Stimulated activated CD4-positive, alpha-beta T cell treated with anti-CD3 and anti-CD28 coated beads, Interleukin-2, amount 100 ng/mL, for 48 hours (primary cell): Measurements from ENCODE around the gene FCRL1.

Source experiments
- DNase-seq, 2 donors: peaks; one replicate each; pipeline ENCODE4 v3.0.0-alpha.2; 2020

Gene FCRL1, protein sequence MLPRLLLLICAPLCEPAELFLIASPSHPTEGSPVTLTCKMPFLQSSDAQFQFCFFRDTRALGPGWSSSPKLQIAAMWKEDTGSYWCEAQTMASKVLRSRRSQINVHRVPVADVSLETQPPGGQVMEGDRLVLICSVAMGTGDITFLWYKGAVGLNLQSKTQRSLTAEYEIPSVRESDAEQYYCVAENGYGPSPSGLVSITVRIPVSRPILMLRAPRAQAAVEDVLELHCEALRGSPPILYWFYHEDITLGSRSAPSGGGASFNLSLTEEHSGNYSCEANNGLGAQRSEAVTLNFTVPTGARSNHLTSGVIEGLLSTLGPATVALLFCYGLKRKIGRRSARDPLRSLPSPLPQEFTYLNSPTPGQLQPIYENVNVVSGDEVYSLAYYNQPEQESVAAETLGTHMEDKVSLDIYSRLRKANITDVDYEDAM

GRCh38 chr1:157819896-157820295 lies at the start of gene FCRL1:
TSS of gene FCRL1 (minus strand) at chr1:157820120. CDS start at chr1:157820037, 83 bp downstream.
- DNase-seq, result no peak

- DNase-seq, result no peak
These were observed 48.7 kb upstream of the FCRL1 start for GRCh38 chr1:157868654-157869053.

DNA sequence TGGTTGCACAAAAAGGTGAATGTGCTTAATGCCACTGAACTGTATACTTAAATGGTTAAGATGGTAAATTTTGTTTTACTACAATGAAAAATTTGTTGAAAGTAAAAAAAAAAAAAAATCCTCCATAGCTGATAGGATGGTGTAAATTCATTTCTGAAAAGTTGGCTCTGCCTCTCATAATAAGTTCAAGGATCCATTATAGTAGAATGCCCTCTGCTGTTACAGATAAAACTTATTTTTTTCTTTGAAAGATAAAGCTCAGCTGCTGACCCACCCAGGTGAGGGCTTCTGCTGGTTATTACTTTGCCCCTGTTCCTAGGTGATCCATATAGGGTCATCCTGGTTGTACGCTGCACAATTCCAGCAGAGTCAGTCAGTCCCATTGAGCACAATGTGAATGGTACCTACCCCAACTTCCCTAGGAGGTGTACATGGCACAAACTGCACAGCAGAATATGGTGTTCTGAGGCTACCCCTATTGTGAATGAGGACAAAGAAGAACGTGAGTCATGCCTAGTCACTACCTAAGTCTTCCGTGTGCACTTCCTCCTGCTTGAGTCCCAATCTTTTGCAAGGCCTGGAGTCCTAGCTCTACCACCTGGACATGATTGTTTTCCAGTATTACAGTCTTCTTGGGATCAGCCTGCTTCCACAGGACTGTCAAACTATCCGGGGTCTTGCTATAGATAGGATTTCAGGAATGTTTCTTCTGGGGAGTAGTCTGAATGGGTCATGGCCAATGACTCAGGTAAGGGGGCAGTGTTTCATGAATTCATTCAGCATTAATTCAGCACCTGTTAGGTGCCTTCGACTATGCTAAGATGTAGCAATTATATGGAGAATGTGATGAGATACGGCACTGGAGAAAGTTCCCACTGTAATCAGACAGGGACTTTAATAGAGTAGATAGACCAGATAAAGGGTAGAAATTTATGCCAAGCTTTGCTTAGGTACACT lies 42.5 kb upstream of the FCRL1 start:
- DNase-seq, result no peak

DNA sequence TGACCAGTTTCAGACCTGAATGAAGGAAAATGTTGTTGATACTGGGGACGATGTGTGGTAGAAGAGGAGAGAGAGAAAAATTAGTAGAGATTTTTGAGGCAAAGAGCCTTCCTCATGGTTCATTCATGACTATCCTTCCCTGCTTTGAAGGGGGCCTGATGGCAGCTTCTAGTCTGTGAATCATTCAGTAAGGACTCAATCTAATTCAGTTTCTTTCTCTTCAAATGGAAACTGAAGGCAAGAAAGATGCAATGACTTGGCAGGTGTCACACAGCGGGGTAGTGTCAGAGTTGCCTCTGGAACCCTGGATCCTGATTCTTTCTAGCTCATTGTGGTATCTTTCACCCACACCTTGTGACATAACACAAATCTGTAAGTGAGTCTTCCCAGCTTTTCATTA lies 36.6 kb upstream of the FCRL1 start:
- no peak for DNase-seq

DNA sequence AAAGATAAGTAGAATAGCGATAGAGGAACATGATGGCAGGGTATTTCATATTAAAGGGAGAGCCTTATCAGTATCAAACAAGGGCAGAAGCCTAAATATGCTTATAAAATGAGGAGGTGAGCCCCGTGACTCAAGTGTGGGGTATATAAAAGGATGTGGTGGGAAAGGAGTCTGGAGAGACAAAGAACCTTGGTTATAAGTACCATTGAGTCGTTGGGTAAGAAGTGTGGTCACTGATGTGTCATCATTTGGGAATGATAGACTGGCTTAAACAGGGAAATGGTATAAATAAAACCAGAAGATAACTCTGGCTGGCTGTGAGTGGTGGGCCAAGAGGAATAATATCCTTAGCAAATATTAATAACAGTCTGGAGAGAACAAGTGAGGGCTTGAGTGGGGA lies 32.6 kb upstream of the FCRL1 start:
- no peak for DNase-seq

DNA sequence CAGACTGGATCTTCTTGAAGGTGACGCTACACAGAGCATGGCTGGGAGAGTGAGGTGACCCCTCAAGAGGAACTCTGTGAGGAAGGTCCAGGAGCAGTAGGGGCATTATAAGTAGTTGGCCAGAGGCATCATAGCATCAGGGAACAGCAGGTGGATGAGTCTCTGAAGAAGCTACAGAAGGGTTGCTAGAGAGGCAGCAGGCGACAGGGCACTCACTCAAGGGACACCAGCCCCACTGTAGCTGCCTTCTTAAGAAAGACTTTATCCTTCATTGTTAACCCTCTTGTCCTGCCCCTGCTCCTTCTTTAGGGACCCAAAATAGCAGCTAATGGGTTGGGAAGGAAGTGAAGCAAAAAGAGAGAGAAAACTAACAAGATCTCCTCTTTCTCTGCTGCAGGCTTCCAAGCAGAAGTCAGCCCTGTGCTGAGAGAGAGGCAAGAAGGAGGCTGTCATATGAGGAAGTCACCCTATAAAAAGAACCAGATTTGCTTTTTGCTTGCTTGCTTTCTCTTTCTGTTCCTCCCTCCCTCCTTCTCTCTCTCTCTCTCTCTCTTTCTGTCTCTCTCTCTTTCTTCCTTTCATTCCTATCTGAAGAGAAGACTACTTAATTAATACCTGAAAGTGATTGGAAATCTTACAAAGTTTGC lies 29.4 kb upstream of the FCRL1 start:
- DNase-seq, result no peak

DNA sequence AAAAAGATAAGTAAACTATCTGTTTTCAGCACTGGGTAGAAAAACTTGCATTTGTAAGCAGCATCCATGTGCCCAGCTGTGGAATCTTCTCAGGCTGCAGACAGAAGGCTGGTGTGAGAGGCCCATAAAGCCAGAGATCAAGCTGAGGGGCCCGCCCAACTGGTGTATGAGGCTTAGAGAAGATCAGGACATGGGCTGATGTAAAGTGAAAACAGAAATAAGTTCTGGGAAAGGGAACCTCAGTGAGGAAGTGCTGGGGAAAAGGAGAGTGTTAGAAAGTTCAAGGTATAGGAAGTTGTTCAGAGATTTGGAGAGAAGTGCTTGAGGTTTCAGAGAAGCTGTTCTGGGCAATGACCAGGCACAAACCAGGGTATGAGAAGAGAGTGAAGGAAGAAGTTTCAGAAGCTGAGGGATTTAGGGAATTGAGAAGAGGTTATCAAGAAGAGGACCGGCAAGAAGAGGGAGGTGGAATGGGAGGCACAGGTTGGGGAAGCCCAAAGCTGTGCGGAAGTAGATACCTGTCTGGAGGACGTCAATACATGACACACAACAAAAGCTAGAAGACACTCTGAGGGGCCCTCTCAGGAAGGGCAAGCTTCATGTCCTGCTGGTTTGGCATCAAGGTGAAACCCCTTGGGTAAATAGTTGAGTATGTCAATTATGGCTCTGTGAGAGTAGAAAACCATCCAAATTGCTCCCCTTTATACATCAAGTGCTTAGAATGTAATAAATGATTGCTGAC lies 24.3 kb upstream of the FCRL1 start:
- DNase-seq, result no peak

DNA sequence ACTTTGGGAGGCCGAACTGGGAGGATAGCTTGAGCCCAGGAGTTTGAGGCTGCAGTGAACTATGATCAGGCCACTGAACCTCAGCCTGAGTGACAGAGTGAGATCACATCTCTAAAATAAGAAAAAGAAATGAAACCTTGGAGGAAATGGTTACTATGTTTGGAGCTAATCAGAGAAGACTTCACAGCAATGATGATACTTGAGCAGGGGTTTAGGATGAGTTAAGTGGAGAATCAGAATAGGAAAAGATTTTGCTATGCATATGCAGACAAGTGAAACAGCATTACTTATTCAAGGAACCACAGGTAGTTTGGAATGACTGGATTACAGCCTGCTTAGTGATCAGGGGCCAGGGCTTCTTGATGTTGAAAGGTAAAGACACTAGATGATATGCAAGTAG lies 23.0 kb upstream of the FCRL1 start:
- DNase-seq, result no peak

GRCh38 chr1:157841708-157842107 lies 21.8 kb upstream of the FCRL1 start, which contains the start of gene CD5L:
TSS of gene CD5L (minus strand) at chr1:157841808. CDS start at chr1:157841701, 107 bp downstream.
- no peak for DNase-seq

GRCh38 chr1:157838966-157839365 lies 19.0 kb upstream of the FCRL1 start:
- no peak for DNase-seq

- DNase-seq, result no peak
These were observed 14.5 kb upstream of the FCRL1 start for GRCh38 chr1:157834430-157834829.

- DNase-seq, result no peak
These were observed 13.2 kb upstream of the FCRL1 start for GRCh38 chr1:157833145-157833544.

DNA sequence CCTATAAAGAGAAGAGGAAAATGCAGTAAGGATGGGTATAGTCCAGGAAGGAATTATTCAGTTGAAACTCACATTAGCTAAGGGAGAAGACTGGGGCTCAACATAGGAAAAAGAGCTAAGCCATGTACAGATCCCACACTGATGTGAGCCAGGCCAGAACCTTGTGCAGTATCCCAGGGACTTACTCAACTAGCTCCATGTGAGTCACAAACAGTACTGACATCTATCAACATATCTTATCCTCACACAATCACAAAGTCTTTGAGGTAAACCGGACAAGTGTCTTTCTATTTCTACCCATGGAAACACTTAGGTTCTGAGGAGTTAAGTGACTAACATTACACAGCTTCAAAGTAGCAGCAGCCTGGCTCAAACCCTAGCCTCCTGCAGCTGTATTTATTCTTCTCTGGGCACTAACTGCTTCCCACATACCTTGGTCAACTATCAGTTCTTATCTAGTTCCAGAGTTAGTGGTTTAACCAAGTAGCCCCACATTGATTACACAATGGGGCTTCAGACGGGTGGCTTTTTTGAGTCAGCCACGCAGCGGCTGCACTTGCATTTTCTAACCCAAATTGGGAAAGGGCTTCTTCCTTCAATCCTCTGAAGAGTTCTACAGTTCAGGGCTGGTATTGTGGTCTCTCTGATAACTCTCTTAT lies 12.2 kb upstream of the FCRL1 start:
- no peak for DNase-seq

GRCh38 chr1:157830887-157831286 lies 11.0 kb upstream of the FCRL1 start:
- no peak for DNase-seq

DNA sequence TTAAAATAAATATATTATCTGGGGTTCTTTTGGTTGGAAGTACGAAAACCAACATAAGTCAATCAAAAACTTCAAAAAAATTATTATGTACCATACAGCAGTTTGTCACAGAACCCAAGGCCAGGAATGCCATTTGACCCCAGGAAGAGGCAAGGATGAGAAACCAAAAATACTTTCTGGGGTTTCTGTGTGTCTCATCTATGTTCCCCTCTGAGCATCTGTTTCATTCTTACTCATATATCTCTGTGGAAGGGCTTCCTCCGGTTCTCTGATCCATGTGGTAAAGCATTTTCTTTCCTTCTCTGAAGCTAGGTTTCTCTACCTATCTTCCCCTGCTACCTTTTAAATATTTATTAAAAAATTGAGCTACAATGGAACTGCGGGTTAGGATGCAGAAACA lies 9.8 kb upstream of the FCRL1 start:
- no peak for DNase-seq

DNA sequence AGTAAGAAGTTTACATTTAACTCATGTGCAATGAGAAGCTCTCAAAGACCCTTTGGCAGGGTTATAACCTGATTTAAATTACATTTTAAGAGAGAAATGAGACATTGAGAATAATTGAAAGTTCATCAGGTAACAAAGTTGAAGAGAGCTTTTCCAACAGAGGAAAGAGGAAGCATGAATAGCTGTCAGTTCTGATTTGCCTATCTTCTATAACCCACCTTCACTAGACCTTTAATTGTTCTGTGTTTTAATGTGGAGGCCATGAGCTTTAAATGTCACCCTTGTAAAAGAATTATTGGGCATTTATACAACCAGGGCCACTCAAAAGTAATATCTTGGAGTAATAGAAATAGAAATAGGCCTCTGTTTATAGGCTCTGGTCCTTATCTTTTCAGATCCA lies 9.3 kb upstream of the FCRL1 start:
- DNase-seq, result no peak

DNA sequence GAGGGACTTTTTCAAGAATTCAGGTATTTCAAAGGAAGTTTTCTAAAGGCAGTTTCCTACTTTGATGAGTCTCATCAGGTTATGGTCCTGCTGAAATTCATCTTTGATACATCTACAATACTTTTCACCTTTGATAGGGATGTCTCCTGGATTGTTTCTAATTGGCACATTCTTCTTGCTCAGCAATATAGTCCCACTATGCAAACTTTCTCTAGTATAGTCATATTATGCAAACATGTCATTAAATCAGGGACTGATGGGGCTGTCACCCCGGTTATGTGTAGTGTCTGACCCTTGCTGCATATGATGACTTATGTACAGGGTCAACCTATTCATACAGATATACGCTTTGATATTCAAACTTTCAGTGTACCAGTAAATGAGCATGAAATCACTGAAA lies 379 bp upstream of the FCRL1 start:
- no peak for DNase-seq

DNA sequence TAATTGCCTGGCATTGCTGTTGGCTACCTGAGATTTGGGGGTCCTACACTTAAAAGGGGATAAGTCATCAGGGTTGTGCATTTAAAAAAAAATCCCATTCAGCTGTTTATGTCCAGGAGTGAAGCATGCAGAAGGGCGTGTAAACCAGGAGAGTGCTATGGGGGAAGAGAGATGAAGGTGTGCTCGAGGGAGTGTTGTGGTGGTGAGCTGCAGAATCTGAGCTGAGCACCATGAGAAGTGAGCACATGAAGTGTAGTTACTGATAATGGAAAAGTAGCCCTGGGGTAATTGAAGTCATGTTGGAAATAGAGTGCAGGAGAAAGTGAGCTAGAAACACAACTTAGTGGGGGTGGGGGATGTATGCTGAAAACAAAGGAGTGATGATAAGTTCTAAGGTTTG lies 705 bp downstream of the FCRL1 start:
- no peak for DNase-seq

- DNase-seq, result no peak
These were observed 6.7 kb downstream of the FCRL1 start for GRCh38 chr1:157813269-157813668.

DNA sequence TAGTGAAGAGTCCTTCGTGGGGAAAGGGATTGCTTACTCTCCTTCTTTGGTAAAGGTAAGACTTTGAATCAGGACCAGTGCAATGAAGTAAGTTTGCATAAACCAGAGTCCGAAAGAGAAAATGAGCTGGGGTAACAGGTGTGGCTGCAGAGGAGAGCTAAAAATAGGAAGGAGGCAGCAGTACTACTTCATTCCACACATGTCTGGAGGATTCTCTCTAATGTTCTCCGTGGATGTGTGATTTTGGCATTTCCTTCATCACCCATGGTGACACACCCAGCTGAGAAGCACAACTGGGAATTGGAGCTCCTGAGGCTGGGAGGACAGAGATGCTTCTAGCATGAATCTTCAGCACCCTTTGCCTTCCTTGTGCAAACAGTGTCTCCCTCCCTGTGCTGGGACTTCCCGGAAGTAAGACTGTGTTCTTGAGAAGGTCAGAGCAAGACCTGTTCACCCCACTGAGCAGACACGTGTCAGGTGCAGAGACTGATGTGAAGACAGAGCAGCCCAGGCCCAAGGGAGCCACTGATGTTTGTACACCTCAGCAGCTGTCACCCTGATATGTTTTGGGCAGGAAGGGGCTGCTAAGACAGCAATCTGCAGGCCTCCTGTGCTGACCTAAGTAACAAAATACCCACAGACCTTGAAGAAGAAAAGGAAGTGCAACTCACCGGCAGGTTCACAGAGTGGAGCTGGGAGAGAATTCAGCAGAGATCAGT lies 13.3 kb downstream of the FCRL1 start:
- no peak for DNase-seq

DNA sequence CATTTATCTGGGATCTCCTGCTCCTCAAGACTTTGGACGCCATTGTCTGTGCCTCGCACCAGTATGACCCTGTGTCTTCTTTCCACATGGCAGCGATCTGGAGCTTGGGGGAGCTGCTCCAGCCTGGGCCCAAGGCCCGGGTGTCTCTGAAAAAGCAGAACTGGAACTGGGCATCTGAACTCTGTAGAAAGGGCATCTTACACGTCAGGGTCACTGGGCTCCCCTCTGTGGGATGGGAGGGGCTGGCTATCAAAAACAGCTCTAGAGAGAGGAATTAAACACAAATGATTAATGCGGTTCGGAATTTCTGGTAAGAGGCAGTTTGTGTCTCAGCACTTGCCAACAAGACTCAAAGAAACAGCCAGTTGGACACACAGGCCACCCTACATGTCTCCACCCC lies 16.1 kb downstream of the FCRL1 start:
- DNase-seq, result no peak
